Measurements from ENCODE around the gene ZNF415. TPM values are rescaled to one million over a fixed set of nuclear protein-coding genes. Genes with fewer than 3 reads are reported as not detected.

The ZNF415 gene
- polyA plus RNA-seq, 5 donors: 15.5 to 28.3 (median 25.2) TPM

GRCh38 chr19:53057904-53058580 is 74.7 kb downstream of the ZNF415 start:
- DNase-seq: peak; percentile 11 to 18

Other genes starting within 250 kb of the ZNF415 start
- 10 to 100 TPM; 21.8 to 35.2 (median 29.9) TPM for gene ZNF320, start 235.3 kb downstream of the ZNF415 start, polyA plus RNA-seq (ENCODE audit: insufficient read depth in 1 of 5, insufficient read length in 5 of 5, low replicate concordance in 1 of 5)
- 10 to 100 TPM in 4 of 5 donors, 1 to 10 TPM in 1; 10.0 to 15.1 (median 13.5) TPM for gene ZNF888, start 209.5 kb downstream of the ZNF415 start, polyA plus RNA-seq (ENCODE audit: insufficient read depth in 1 of 5, insufficient read length in 5 of 5, low replicate concordance in 1 of 5)
- gene ZNF816, start 170.0 kb downstream of the ZNF415 start, polyA plus RNA-seq (ENCODE audit: insufficient read depth in 1 of 5, insufficient read length in 5 of 5, low replicate concordance in 1 of 5): 10 to 100 TPM; 12.0 to 21.6 (median 18.9) TPM
- under 1 TPM in 1 of 5 donors, not detected in 4; 0.06 TPM for gene ERVV-1, start 119.0 kb downstream of the ZNF415 start, polyA plus RNA-seq (ENCODE audit: insufficient read depth in 1 of 5, insufficient read length in 5 of 5, low replicate concordance in 1 of 5)
- gene ERVV-2, start 88.2 kb downstream of the ZNF415 start, polyA plus RNA-seq (ENCODE audit: insufficient read depth in 1 of 5, insufficient read length in 5 of 5, low replicate concordance in 1 of 5): under 1 TPM in 1 of 5 donors, not detected in 4; 0.08 TPM
- 10 to 100 TPM; 26.2 to 72.7 (median 54.0) TPM for gene ZNF160, start 29.5 kb downstream of the ZNF415 start, polyA plus RNA-seq (ENCODE audit: insufficient read depth in 1 of 5, insufficient read length in 5 of 5, low replicate concordance in 1 of 5)
- 10 to 100 TPM in 4 of 5 donors, 1 to 10 TPM in 1; 9.2 to 16.5 (median 15.1) TPM for gene ZNF347, start 26.1 kb upstream of the ZNF415 start, polyA plus RNA-seq (ENCODE audit: insufficient read depth in 1 of 5, insufficient read length in 5 of 5, low replicate concordance in 1 of 5)
- 10 to 100 TPM in 4 of 5 donors, 1 to 10 TPM in 1; 7.0 to 14.5 (median 12.1) TPM for gene ZNF665, start 60.4 kb upstream of the ZNF415 start, polyA plus RNA-seq (ENCODE audit: insufficient read depth in 1 of 5, insufficient read length in 5 of 5, low replicate concordance in 1 of 5)
- 10 to 100 TPM; 39.2 to 62.9 (median 53.2) TPM for gene ZNF677, start 122.0 kb upstream of the ZNF415 start, polyA plus RNA-seq (ENCODE audit: insufficient read depth in 1 of 5, insufficient read length in 5 of 5, low replicate concordance in 1 of 5)
- under 1 TPM in 2 of 5 donors, not detected in 3; 0.13 to 0.30 TPM for gene VN1R2, start 125.4 kb upstream of the ZNF415 start, polyA plus RNA-seq (ENCODE audit: insufficient read depth in 1 of 5, insufficient read length in 5 of 5, low replicate concordance in 1 of 5)
- not detected for gene VN1R4, start 134.8 kb upstream of the ZNF415 start, polyA plus RNA-seq (ENCODE audit: insufficient read depth in 1 of 5, insufficient read length in 5 of 5, low replicate concordance in 1 of 5)
- 10 to 100 TPM in 2 of 5 donors, 1 to 10 TPM in 3; 5.9 to 11.4 (median 8.9) TPM for gene ZNF845, start 200.8 kb upstream of the ZNF415 start, polyA plus RNA-seq (ENCODE audit: insufficient read depth in 1 of 5, insufficient read length in 5 of 5, low replicate concordance in 1 of 5)
- gene ZNF525, start 232.8 kb upstream of the ZNF415 start, polyA plus RNA-seq (ENCODE audit: insufficient read depth in 1 of 5, insufficient read length in 5 of 5, low replicate concordance in 1 of 5): 10 to 100 TPM; 10.1 to 19.3 (median 13.9) TPM